ENCODE results near the gene DGCR6L.

The DGCR6L gene

DNA sequence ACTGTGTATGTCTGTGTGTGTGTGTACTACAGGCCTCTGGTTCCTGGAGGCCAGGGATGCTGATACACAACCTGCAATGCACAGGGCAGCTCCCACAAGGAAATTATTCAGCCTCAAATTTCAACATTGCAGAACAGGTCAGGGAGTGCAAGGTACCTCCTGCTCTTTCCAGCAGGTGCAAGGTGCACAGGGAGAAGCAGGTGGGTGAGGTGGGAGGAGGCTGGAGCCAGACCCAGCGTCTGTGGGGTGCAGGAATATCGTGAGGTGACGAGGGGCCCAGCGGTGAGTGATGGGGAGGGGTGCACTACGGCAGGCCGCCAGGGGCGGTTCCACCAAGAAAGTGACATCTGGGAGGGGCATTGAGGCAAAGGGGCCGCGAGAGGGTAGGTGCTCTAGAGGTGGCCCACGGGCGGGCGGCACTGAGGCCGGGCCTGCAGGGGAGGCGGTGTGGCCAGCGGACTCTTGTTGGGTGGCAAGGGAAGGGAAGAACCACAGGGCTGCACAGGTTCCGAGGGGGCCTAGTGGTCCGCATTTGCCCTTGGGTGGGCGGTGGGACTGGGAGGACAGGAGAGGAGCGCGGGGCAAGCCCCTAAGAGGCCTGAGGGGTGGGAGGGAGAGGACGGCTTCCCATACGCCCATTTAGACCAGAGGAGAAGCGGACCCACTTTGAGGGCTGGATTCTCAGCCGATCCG lies 21.6 kb downstream of the DGCR6L start:
- DNase-seq (ENCODE audit: insufficient read length, low spot score) (no peak), FAIRE-seq (no peak)
- TF ChIP-seq POU2F2 (IDR thresholded peaks at IDR 0.05; ENCODE audit: low read depth, low read length) (no peak), POLR2AphosphoS5 (IDR thresholded peaks at IDR 0.05; ENCODE audit: low read depth, low read length) (no peak), POLR2A (IDR thresholded peaks at IDR 0.05; ENCODE audit: low read depth, low read length) (no peak), TAF1 (IDR thresholded peaks at IDR 0.05; ENCODE audit: low read depth, low read length) (no peak), SPI1 (IDR thresholded peaks at IDR 0.05; ENCODE audit: low read depth, low read length) (no peak), PAX5 (IDR thresholded peaks at IDR 0.05; ENCODE audit: insufficient read depth, low read length, severe bottlenecking) (no peak)

DNA sequence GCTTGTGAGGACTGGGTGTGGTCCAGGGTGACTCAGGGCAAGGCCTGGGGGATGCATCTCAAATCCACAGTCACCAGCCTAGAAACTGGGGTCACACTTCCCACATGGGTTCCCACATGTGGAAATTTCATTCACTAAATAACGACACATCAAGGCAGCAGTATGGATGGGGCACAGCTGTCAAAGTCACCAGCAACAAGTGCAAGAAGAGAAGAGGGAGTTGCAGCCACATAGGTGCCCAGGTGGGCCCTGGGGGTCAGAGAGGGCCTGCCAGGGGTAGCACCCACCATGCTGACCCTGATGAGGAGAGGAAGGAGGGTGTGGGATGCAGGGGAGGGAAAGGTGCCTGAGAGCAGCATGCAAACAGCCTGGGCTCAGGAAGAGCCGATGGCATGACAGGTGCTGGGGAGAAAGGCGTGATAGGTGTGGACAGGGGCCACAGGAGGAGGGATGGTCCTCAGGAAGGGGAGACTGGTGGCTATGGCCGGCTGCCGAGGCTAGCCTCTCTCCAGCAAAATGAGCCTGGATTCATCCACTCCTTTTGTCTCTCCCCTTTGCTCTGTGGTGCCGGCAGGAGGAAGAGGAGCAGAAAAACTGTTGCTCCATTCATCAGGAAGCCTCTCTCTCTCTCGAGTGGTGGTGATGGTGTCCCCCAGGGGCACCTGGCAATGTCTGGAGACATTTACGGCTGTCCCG lies 22.3 kb downstream of the DGCR6L start:
- no peak for TF ChIP-seq SPI1 (IDR thresholded peaks at IDR 0.05; ENCODE audit: low read depth, low read length)
- no peak for TF ChIP-seq POLR2AphosphoS5 (IDR thresholded peaks at IDR 0.05; ENCODE audit: low read depth, low read length)
- no peak for TF ChIP-seq POLR2A (IDR thresholded peaks at IDR 0.05; ENCODE audit: low read depth, low read length)
- DNase-seq (ENCODE audit: insufficient read length, low spot score), result no peak
- no peak for FAIRE-seq

- DNase-seq (ENCODE audit: insufficient read length, low spot score) (no peak), FAIRE-seq (no peak)
- no peak for TF ChIP-seq POU2F2 (IDR thresholded peaks at IDR 0.05; ENCODE audit: low read depth, low read length)
- no peak for TF ChIP-seq POLR2A (IDR thresholded peaks at IDR 0.05; ENCODE audit: low read depth, low read length)
- TF ChIP-seq POLR2AphosphoS5 (IDR thresholded peaks at IDR 0.05; ENCODE audit: low read depth, low read length), result no peak
- TF ChIP-seq PAX5 (IDR thresholded peaks at IDR 0.05; ENCODE audit: insufficient read depth, low read length, severe bottlenecking), result no peak
- no peak for TF ChIP-seq TAF1 (IDR thresholded peaks at IDR 0.05; ENCODE audit: low read depth, low read length)
- TF ChIP-seq SPI1 (IDR thresholded peaks at IDR 0.05; ENCODE audit: low read depth, low read length), result no peak
Observed at GRCh38 chr22:20296598-20296997, 23.3 kb downstream of the DGCR6L start.

DNA sequence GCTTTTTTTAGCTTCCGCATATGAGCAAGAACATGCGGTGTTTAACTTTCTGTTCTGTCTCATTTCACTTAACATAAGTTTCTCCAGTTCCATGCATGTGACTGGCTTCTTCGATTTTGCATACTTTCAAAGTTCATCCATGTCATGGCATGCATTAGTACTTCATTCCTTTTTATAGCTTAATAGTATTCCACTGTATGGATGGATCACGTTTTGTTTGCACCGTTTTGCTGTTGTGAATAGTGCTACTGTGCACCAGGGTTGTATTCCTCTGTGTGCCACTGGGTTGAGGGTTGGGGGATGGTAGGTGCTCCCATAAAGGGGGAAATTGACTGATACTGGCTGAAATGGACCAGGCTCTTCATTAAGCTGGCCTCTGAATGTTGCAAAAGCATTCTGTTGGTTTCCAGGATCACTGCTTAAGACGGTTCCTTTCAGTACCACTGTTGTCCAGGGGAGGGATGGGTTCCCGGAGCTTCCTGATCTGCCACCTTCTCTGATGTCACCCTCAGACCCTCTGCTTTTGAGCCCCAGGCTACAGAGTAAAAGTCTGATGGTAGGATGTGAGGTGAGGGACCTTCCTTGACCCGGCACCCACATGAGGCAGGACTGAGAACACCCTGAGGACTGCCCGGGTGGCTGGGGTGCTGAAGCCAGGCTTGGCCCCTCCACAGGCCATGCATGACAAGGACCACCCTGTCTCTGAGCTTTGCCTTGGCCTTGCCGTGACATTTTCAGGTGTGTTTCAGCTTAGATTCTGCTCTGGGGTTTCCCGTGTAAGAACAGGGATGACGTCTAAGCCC lies 24.4 kb downstream of the DGCR6L start:
- TF ChIP-seq POU2F2 (IDR thresholded peaks at IDR 0.05; ENCODE audit: low read depth, low read length) (no peak), POLR2A (IDR thresholded peaks at IDR 0.05; ENCODE audit: low read depth, low read length) (no peak), POLR2AphosphoS5 (IDR thresholded peaks at IDR 0.05; ENCODE audit: low read depth, low read length) (no peak), PAX5 (IDR thresholded peaks at IDR 0.05; ENCODE audit: insufficient read depth, low read length, severe bottlenecking) (no peak), TAF1 (IDR thresholded peaks at IDR 0.05; ENCODE audit: low read depth, low read length) (no peak), SPI1 (IDR thresholded peaks at IDR 0.05; ENCODE audit: low read depth, low read length) (no peak)
- DNase-seq (ENCODE audit: insufficient read length, low spot score) (no peak), FAIRE-seq (no peak)

GRCh38 chr22:20292673-20293232 lies 27.1 kb downstream of the DGCR6L start:
- TF ChIP-seq POLR2AphosphoS5 (IDR thresholded peaks at IDR 0.05; ENCODE audit: low read depth, low read length), result no peak
- no peak for TF ChIP-seq PAX5 (IDR thresholded peaks at IDR 0.05; ENCODE audit: insufficient read depth, low read length, severe bottlenecking)
- TF ChIP-seq TAF1 (IDR thresholded peaks at IDR 0.05; ENCODE audit: low read depth, low read length), result no peak
- DNase-seq (ENCODE audit: insufficient read length, low spot score) (no peak), FAIRE-seq (no peak)

DNA sequence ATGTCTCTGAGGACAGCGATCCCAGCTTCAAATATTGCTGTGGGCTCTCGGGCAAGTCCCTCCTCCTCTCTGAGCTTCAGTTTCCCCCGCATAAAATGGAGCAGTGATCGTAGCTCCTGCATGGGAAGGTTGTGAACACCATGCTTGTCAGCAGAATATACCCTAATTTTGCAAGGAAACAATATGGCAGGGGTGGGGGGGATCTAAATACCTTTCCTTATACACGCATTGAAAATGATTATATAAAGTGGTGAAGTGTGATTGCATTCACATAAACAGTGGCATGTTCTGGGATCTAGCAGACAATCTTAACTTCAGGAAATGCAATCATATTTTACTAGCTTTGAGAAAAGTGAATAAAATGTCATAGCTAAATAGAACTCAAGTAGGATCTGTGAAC lies 27.8 kb downstream of the DGCR6L start:
- no peak for DNase-seq (ENCODE audit: insufficient read length, low spot score)
- TF ChIP-seq POU2F2 (IDR thresholded peaks at IDR 0.05; ENCODE audit: low read depth, low read length), result no peak
- TF ChIP-seq POLR2AphosphoS5 (IDR thresholded peaks at IDR 0.05; ENCODE audit: low read depth, low read length), result no peak
- TF ChIP-seq SPI1 (IDR thresholded peaks at IDR 0.05; ENCODE audit: low read depth, low read length), result no peak
- no peak for TF ChIP-seq PAX5 (IDR thresholded peaks at IDR 0.05; ENCODE audit: insufficient read depth, low read length, severe bottlenecking)
- no peak for TF ChIP-seq TAF1 (IDR thresholded peaks at IDR 0.05; ENCODE audit: low read depth, low read length)
- no peak for TF ChIP-seq POLR2A (IDR thresholded peaks at IDR 0.05; ENCODE audit: low read depth, low read length)
- FAIRE-seq, result no peak

- FAIRE-seq (no peak), DNase-seq (ENCODE audit: insufficient read length, low spot score) (no peak)
- TF ChIP-seq POLR2A (IDR thresholded peaks at IDR 0.05; ENCODE audit: low read depth, low read length) (no peak), POLR2AphosphoS5 (IDR thresholded peaks at IDR 0.05; ENCODE audit: low read depth, low read length) (no peak), TAF1 (IDR thresholded peaks at IDR 0.05; ENCODE audit: low read depth, low read length) (no peak), SPI1 (IDR thresholded peaks at IDR 0.05; ENCODE audit: low read depth, low read length) (no peak), PAX5 (IDR thresholded peaks at IDR 0.05; ENCODE audit: insufficient read depth, low read length, severe bottlenecking) (no peak), POU2F2 (IDR thresholded peaks at IDR 0.05; ENCODE audit: low read depth, low read length) (no peak)
Observed at GRCh38 chr22:20291604-20292063, 28.2 kb downstream of the DGCR6L start.

GRCh38 chr22:20291249-20291586 lies 28.6 kb downstream of the DGCR6L start:
- DNase-seq (ENCODE audit: insufficient read length, low spot score) (no peak), FAIRE-seq (no peak)
- TF ChIP-seq POLR2A (IDR thresholded peaks at IDR 0.05; ENCODE audit: low read depth, low read length) (no peak), POLR2AphosphoS5 (IDR thresholded peaks at IDR 0.05; ENCODE audit: low read depth, low read length) (no peak), PAX5 (IDR thresholded peaks at IDR 0.05; ENCODE audit: insufficient read depth, low read length, severe bottlenecking) (no peak), SPI1 (IDR thresholded peaks at IDR 0.05; ENCODE audit: low read depth, low read length) (no peak), TAF1 (IDR thresholded peaks at IDR 0.05; ENCODE audit: low read depth, low read length) (no peak), POU2F2 (IDR thresholded peaks at IDR 0.05; ENCODE audit: low read depth, low read length) (no peak)

All from GM12891 (cell line).